GOT3 (cell line): ENCODE results near the gene RBM20.

Experiments
- DNase-seq: peaks from one replicate; lab custom pipeline; 2025; ENCODE audit warnings: mixed read lengths; lab: John Stamatoyannopoulos, UW

The RBM20 gene

GRCh38 chr10:110789604-110790433, 145.7 kb downstream of the RBM20 start:
- no peak for DNase-seq

GRCh38 chr10:110790913-110791506, 146.9 kb downstream of the RBM20 start:
- no peak for DNase-seq

GRCh38 chr10:110791541-110792073, 147.5 kb downstream of the RBM20 start:
- DNase-seq, result no peak

- no peak for DNase-seq
These were observed 148.5 kb downstream of the RBM20 start for GRCh38 chr10:110792476-110793125.

- DNase-seq, result no peak
These were observed 149.1 kb downstream of the RBM20 start for GRCh38 chr10:110793128-110793812.

GRCh38 chr10:110793886-110794285, 149.8 kb downstream of the RBM20 start:
- DNase-seq, result no peak

GRCh38 chr10:110794808-110795207, 150.7 kb downstream of the RBM20 start:
- no peak for DNase-seq

GRCh38 chr10:110797416-110797815, 153.3 kb downstream of the RBM20 start:
- DNase-seq, result no peak

GRCh38 chr10:110798340-110798739, 154.2 kb downstream of the RBM20 start:
- DNase-seq, result no peak

- DNase-seq, result no peak
These were observed 158.0 kb downstream of the RBM20 start for GRCh38 chr10:110802090-110802489.

- peak; percentile 4 for DNase-seq
These were observed 158.6 kb downstream of the RBM20 start for GRCh38 chr10:110802551-110803238.

GRCh38 chr10:110803239-110803749, 159.2 kb downstream of the RBM20 start:
- DNase-seq, result no peak

GRCh38 chr10:110803830-110804338, 159.7 kb downstream of the RBM20 start:
- DNase-seq, result no peak

- no peak for DNase-seq
These were observed 160.2 kb downstream of the RBM20 start for GRCh38 chr10:110804376-110804775.

GRCh38 chr10:110805292-110805691, 161.2 kb downstream of the RBM20 start:
- no peak for DNase-seq

- DNase-seq, result no peak
These were observed 162.2 kb downstream of the RBM20 start for GRCh38 chr10:110806335-110806734.

GRCh38 chr10:110808123-110808522, 164.0 kb downstream of the RBM20 start:
- DNase-seq, result no peak

GRCh38 chr10:110808615-110809014, 164.5 kb downstream of the RBM20 start:
- no peak for DNase-seq

- DNase-seq, result no peak
These were observed 166.5 kb downstream of the RBM20 start for GRCh38 chr10:110810625-110811024.

- DNase-seq, result no peak
These were observed 167.8 kb downstream of the RBM20 start for GRCh38 chr10:110811791-110812581.
